ENCODE results near the gene TYMP. TPM values are rescaled to one million over a fixed set of nuclear protein-coding genes. Genes with fewer than 3 reads are reported as not detected.

Gene TYMP
- total RNA-seq, 4 donors from 2014 or later, result 4.4 to 21.5 (median 15.6) TPM

DNA sequence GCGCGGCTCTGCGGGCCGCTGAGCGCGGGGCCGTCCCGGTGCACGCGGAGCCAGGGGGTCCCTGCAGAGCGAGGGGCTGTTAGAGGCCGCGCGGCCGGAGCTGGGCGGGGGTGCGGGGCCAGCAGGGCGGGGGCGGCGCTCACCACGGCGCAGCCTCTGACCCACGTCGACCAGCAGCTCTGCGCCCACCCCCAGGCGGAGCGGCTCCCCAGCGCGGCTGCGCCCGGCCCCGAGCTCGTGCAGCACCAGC lies 4.0 kb downstream of the TYMP start:
- Histone ChIP-seq H3K4me3 (peak overlapping the region; percentile 72 to 83), H3K9me3 (no peaks in the 10 kb centered on the region), H3K4me1 (peaks cover 0 to 5% of the 10 kb centered on the region in 2 donors), H3K36me3 (no peaks in the 10 kb centered on the region), H3K27ac (peak overlapping the region; percentile 86 to 88), H3K27me3 (peaks cover 0 to 13% of the 10 kb centered on the region in 2 donors)
- DNase-seq, result no peak
- TF ChIP-seq, protein P1, sequence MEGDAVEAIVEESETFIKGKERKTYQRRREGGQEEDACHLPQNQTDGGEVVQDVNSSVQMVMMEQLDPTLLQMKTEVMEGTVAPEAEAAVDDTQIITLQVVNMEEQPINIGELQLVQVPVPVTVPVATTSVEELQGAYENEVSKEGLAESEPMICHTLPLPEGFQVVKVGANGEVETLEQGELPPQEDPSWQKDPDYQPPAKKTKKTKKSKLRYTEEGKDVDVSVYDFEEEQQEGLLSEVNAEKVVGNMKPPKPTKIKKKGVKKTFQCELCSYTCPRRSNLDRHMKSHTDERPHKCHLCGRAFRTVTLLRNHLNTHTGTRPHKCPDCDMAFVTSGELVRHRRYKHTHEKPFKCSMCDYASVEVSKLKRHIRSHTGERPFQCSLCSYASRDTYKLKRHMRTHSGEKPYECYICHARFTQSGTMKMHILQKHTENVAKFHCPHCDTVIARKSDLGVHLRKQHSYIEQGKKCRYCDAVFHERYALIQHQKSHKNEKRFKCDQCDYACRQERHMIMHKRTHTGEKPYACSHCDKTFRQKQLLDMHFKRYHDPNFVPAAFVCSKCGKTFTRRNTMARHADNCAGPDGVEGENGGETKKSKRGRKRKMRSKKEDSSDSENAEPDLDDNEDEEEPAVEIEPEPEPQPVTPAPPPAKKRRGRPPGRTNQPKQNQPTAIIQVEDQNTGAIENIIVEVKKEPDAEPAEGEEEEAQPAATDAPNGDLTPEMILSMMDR (IDR thresholded peaks at IDR 0.05), result peak in 1 of 4 experiments; percentile 49
- TF ChIP-seq POLR2A (IDR thresholded peaks at IDR 0.05), result no peak
- intact Hi-C loops (cut with DNase I; ENCODE audit: low total_unique reads), result no loop called here

DNA sequence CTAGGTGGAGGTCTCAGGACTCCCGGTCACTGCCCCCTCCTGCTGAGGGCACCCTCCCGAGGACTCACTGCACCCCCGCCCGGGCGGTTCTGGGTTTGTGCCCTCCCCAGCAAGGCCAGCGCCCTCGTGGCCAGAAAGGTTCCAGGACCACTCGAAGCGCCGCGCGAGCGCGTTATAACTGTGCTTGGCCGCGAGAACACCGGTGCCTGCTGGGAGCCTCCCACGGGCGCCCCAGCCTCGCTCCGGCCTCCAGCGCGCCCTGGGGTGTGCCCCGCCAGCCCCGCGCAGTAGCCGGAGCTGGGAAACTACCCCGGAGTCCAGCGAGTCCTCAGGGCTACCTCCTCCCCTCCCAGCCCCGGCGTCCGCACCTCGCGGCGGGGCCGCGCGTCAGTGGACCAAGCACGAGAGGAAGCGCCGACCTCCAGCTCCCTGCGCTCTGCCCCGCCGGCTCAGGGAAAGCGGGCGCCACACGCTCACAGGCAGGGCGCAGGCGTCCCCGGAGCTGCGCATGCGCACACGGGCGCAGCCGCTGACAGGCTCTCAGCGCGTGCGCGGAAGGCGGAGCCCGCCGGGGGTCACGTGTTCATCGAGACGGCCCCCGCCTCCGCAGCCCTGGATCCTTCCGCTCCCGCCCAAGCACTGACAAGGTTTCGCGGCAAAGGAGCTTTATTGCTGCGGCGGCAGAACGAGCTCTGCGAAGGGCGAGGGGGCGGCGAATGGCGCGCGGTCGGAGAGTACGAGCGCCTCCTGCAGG lies 4.5 kb downstream of the TYMP start, which contains the start of gene SCO2:
SCO2 (minus strand) TSS at position 495 of the 754 bp plus-strand sequence. CDS start 1,187 bp downstream, outside the sequence.
- intact Hi-C loops (cut with DNase I; ENCODE audit: low total_unique reads), result no loop called here
- H3K36me3 ChIP-seq, result no peaks in the 10 kb centered on the region
- TF ChIP-seq, protein P1 (IDR thresholded peaks at IDR 0.05), result peak in 3 of 4 experiments; percentile 16 to 55 (median 53)
- TF ChIP-seq POLR2A (IDR thresholded peaks at IDR 0.05), result peak; percentile 68 to 80
- peaks cover 0 to 8% of the 10 kb centered on the region in 2 donors for H3K27me3 ChIP-seq
- peak; percentile 97 for DNase-seq
- H3K9me3 ChIP-seq, result no peaks in the 10 kb centered on the region
- peak within 1 kb of the TSS; percentile 86 to 88 for H3K27ac ChIP-seq
- no peaks in the 10 kb centered on the region for H3K4me1 ChIP-seq
- peak within 1 kb of the TSS; percentile 72 to 83 for H3K4me3 ChIP-seq

DNA sequence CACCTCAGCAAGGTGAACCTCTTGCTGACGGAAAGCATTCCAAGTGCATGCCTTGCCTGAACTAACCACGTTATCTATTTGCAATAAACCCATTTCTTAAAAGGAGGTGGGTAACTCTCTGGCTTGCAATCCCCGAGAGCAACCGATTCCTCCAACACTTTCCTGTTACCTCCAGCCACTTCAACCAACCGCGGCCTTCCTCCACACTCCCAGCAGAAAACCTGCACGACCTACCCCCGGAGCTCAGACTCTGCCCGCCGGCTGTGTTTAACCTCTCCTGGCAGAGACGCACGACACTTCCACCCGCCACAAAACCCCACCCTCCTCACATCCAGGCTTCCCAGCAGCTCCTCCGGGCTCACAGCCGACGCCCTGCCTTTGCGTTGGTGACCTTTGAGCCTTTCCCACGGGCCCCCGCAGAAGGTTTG lies 5.1 kb downstream of the TYMP start:
- Histone ChIP-seq H3K27me3 (peaks cover 0 to 2% of the 10 kb centered on the region in 2 donors), H3K36me3 (no peaks in the 10 kb centered on the region), H3K27ac (peak overlapping the region; percentile 86 to 88), H3K4me3 (peak overlapping the region; percentile 72 to 83), H3K4me1 (no peaks in the 10 kb centered on the region), H3K9me3 (no peaks in the 10 kb centered on the region)
- TF ChIP-seq POLR2A (IDR thresholded peaks at IDR 0.05), result no peak
- TF ChIP-seq, protein P1 (IDR thresholded peaks at IDR 0.05), result no peak
- intact Hi-C loops (cut with DNase I; ENCODE audit: low total_unique reads), result no loop called here
- DNase-seq, result no peak

DNA sequence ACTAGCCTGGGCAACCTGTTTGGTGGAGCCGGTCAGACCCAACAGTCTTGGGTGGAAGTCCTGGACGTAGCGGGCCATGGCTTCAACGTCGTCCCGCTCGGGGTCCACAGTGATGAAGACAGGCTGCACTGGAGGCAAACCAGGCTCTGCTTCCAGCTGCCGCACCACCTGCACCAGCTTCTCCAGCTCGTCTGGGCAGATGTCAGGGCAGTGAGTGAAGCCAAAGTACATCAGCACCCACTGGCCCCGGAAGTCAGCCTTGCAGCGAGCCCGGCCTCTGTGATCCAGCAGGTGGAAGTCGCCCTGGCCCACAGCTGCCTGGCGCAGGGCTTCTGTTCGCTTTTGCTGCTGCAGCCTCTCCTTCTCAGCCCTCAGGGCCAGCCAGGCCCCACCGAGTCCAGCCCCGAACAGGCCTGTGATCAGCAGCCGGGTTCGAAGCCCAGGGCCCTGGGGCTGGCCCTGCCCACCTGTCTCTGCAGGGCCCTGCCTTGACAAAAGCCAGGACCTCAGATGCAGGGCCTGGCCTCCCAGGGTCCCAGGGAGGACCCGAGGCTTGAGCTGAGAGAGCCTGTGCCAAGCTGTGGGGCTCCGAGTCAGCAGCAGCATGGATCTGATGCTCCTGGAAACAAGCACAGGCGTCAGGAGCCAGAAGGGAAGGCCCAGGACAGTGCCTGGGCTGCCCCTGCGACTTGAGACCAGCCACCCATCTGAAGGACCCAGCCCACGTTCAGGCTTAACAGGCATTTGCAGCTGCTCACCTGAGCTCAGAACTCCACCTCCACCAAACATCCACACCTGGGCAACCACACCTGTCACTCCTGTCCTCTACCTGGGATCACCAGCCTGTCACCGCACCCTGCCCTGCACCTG lies 5.8 kb downstream of the TYMP start:
- Histone ChIP-seq H3K9me3 (no peaks in the 10 kb centered on the region), H3K36me3 (no peaks in the 10 kb centered on the region), H3K27me3 (no peaks in the 10 kb centered on the region), H3K27ac (no peak overlapping the region), H3K4me1 (no peaks in the 10 kb centered on the region), H3K4me3 (peak overlapping the region in 1 of 2 donors; percentile 72)
- DNase-seq, result no peak
- TF ChIP-seq, protein P1 (IDR thresholded peaks at IDR 0.05), result no peak
- TF ChIP-seq POLR2A (IDR thresholded peaks at IDR 0.05), result no peak
- intact Hi-C loops (cut with DNase I; ENCODE audit: low total_unique reads), result no loop called here

DNA sequence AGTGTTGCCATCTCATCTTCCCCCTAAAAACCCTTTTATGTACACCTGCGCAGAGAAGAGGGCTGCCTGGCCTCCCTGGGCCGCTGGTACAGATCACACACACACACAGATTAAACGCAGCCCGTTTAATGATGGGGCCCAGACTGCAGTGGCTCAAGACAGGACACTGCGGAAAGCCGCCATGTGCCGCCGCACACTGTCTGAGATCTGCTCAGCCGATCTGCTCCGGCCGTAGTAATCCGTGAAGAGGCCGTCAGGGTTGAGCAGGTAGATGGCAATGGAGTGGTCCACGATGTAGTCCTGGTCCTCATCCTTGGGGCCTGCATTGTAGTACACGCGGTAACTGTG lies 6.4 kb downstream of the TYMP start:
- Histone ChIP-seq H3K27me3 (no peaks in the 10 kb centered on the region), H3K27ac (no peak overlapping the region), H3K9me3 (no peaks in the 10 kb centered on the region), H3K36me3 (no peaks in the 10 kb centered on the region), H3K4me3 (no peak overlapping the region), H3K4me1 (no peaks in the 10 kb centered on the region)
- intact Hi-C loops (cut with DNase I; ENCODE audit: low total_unique reads), result no loop called here
- TF ChIP-seq POLR2A (IDR thresholded peaks at IDR 0.05), result no peak
- TF ChIP-seq, protein P1 (IDR thresholded peaks at IDR 0.05), result no peak
- DNase-seq, result no peak

Data from uterus (tissue), 4 donors.